DOHH2 (cell line): ENCODE results near the gene SCAMP2.

ENCODE experiments used
- H3F3A ChIP-seq: fragments of 200-600 bp; sonication (generic), shearing (Covaris generic); 2 replicates; pipeline ENCODE4 v1.6.0; 2016; ENCODE audit warnings: antibody characterized with exemption, mild to moderate bottlenecking; ENCODE audit not compliant: control insufficient read depth, insufficient read depth
- H3K27ac ChIP-seq: fragments of 200-600 bp; sonication (generic); 2 replicates; pipeline ENCODE4 v1.5.1; 2014; ENCODE audit warnings: low read depth, mild to moderate bottlenecking, low read length, moderate library complexity
- H3K27me3 ChIP-seq: fragments of 200-600 bp; sonication (generic); 2 replicates; pipeline ENCODE4 v1.6.1; 2014; ENCODE audit warnings: mild to moderate bottlenecking, low read length, mixed read lengths; ENCODE audit not compliant: control insufficient read depth
- H3K36me3 ChIP-seq: fragments of 200-600 bp; sonication (generic); 2 replicates; pipeline ENCODE4 v1.6.1; 2014; ENCODE audit warnings: mild to moderate bottlenecking, low read length, moderate library complexity, mixed read lengths; ENCODE audit not compliant: control insufficient read depth
- H3K4me1 ChIP-seq: fragments of 200-600 bp; sonication (generic); 2 replicates; pipeline ENCODE4 v1.6.1; 2014; ENCODE audit warnings: mild to moderate bottlenecking, low read length, mixed read lengths; ENCODE audit not compliant: control insufficient read depth
- H3K4me2 ChIP-seq: fragments of 200-600 bp; sonication (generic); 2 replicates; pipeline ENCODE4 v1.6.0; 2014; ENCODE audit warnings: mild to moderate bottlenecking, low read length, moderate library complexity
- H3K4me3 ChIP-seq: fragments of 200-600 bp; sonication (generic); 2 replicates; pipeline ENCODE4 v1.5.1; 2014; ENCODE audit warnings: mild to moderate bottlenecking, low read length, mixed read lengths
- H3K79me2 ChIP-seq: fragments of 200-600 bp; sonication (generic); 2 replicates; pipeline ENCODE4 v1.6.1; 2014; ENCODE audit warnings: mild to moderate bottlenecking, low read length, mixed read lengths; ENCODE audit not compliant: control insufficient read depth
- H3K9me2 ChIP-seq: fragments of 200-600 bp; sonication (generic); replicated peaks from 2 replicates; pipeline ENCODE4 v1.6.1; 2014; ENCODE audit warnings: mild to moderate bottlenecking, low read length, mixed read lengths; ENCODE audit not compliant: control insufficient read depth
- H3K9me3 ChIP-seq: fragments of 200-600 bp; sonication (generic); 2 replicates; pipeline ENCODE4 v1.6.1; 2014; ENCODE audit warnings: antibody characterized with exemption, low read length, mixed read lengths; ENCODE audit not compliant: control insufficient read depth, insufficient read depth
- H4K20me1 ChIP-seq: fragments of 200-600 bp; sonication (generic); 2 replicates; pipeline ENCODE4 v1.6.0; 2014; ENCODE audit warnings: low read depth, mild to moderate bottlenecking, antibody characterized with exemption, low read length, moderate library complexity; ENCODE audit not compliant: control insufficient read depth, insufficient read depth
- CTCF ChIP-seq: fragments of 200-600 bp; sonication (generic); IDR thresholded peaks from one replicate; pipeline ENCODE4 v1.5.1; 2014; ENCODE audit warnings: antibody characterized with exemption, mild to moderate bottlenecking, low read depth, low read length; ENCODE audit not compliant: poor library complexity, severe bottlenecking
- EZH2phosphoT487 ChIP-seq: fragments of 200-600 bp; sonication (generic); IDR thresholded peaks from 2 replicates; pipeline ENCODE4 v1.6.1; 2017; ENCODE audit warnings: borderline replicate concordance, mild to moderate bottlenecking, antibody characterized with exemption, low read length, moderate library complexity, mixed read lengths

Gene SCAMP2

GRCh38 chr15:74857082-74857655, 16.0 kb downstream of the SCAMP2 start:
- Histone ChIP-seq H3K27ac (no peak overlapping the region), H3F3A (no peaks in the 10 kb centered on the region)

GRCh38 chr15:74856537-74856936, 16.6 kb downstream of the SCAMP2 start:
- H3K27me3 ChIP-seq: no peaks in the 10 kb centered on the region
- H3K4me2 ChIP-seq: no peak overlapping the region
- H3K36me3 ChIP-seq: peaks cover 34% of the 10 kb centered on the region
- no peaks in the 10 kb centered on the region for H3F3A ChIP-seq
- no peak for TF ChIP-seq EZH2phosphoT487
- TF ChIP-seq CTCF: no peak
- peaks cover 40% of the 10 kb centered on the region for H3K79me2 ChIP-seq
- H3K27ac ChIP-seq: no peak overlapping the region
- peaks cover 38% of the 10 kb centered on the region for H3K4me1 ChIP-seq
- H3K4me3 ChIP-seq: no peak overlapping the region
- no peaks in the 10 kb centered on the region for H3K9me2 ChIP-seq
- H4K20me1 ChIP-seq: 0 out of 2 replicates have a peak, but pooled peaks cover 2% of the 10 kb centered on the region
- H3K9me3 ChIP-seq: no peaks in the 10 kb centered on the region

More at GRCh38 chr15:74857082-74857655, 16.0 kb downstream of the SCAMP2 start:
- Histone ChIP-seq H3K4me1 (peaks cover 38% of the 10 kb centered on the region), H3K4me3 (no peak overlapping the region), H3K9me2 (no peaks in the 10 kb centered on the region), H3K27me3 (no peaks in the 10 kb centered on the region), H3K4me2 (no peak overlapping the region), H3K79me2 (peaks cover 40% of the 10 kb centered on the region), H4K20me1 (0 out of 2 replicates have a peak, but pooled peaks cover 2% of the 10 kb centered on the region), H3K9me3 (no peaks in the 10 kb centered on the region), H3K36me3 (peaks cover 27% of the 10 kb centered on the region)
- no peak for TF ChIP-seq CTCF
- no peak for TF ChIP-seq EZH2phosphoT487

- no peaks in the 10 kb centered on the region for H3K9me2 ChIP-seq
- H3K27ac ChIP-seq: no peak overlapping the region
- H3K4me3 ChIP-seq: no peak overlapping the region
- H3K36me3 ChIP-seq: peaks cover 40% of the 10 kb centered on the region
- peaks cover 35% of the 10 kb centered on the region for H3K79me2 ChIP-seq
- no peaks in the 10 kb centered on the region for H3F3A ChIP-seq
- H3K27me3 ChIP-seq: no peaks in the 10 kb centered on the region
- H4K20me1 ChIP-seq: 0 out of 2 replicates have a peak, but pooled peaks cover 2% of the 10 kb centered on the region
- H3K9me3 ChIP-seq: no peaks in the 10 kb centered on the region
- TF ChIP-seq CTCF (no peak), EZH2phosphoT487 (no peak)
- H3K4me1 ChIP-seq: peaks cover 38% of the 10 kb centered on the region
- no peak overlapping the region for H3K4me2 ChIP-seq
Observed at GRCh38 chr15:74855857-74856256, 17.3 kb downstream of the SCAMP2 start.
